ENCODE measurements around the gene STX19.
A peak's percentile ranks its signal among the peaks of the same experiment; 100 is the strongest.
"Not testable (repeated sequence)": the region's sequence is repeated elsewhere in the genome, so short reads cannot be mapped to it uniquely, and the experiment has no call there.

The STX19 gene

GRCh38 chr3:93983408-93983807 is 45.0 kb downstream of the STX19 start:
- no peak overlapping the region for H3K4me3 ChIP-seq (ENCODE audit: control insufficient read depth, low read depth, low read length)
- TF ChIP-seq, protein P1, sequence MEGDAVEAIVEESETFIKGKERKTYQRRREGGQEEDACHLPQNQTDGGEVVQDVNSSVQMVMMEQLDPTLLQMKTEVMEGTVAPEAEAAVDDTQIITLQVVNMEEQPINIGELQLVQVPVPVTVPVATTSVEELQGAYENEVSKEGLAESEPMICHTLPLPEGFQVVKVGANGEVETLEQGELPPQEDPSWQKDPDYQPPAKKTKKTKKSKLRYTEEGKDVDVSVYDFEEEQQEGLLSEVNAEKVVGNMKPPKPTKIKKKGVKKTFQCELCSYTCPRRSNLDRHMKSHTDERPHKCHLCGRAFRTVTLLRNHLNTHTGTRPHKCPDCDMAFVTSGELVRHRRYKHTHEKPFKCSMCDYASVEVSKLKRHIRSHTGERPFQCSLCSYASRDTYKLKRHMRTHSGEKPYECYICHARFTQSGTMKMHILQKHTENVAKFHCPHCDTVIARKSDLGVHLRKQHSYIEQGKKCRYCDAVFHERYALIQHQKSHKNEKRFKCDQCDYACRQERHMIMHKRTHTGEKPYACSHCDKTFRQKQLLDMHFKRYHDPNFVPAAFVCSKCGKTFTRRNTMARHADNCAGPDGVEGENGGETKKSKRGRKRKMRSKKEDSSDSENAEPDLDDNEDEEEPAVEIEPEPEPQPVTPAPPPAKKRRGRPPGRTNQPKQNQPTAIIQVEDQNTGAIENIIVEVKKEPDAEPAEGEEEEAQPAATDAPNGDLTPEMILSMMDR (IDR thresholded peaks at IDR 0.05; ENCODE audit: control insufficient read depth, insufficient read depth, low read depth, low read length, missing control alignments) = no peak
- no peak for DNase-seq (ENCODE audit: low read depth)

DNA sequence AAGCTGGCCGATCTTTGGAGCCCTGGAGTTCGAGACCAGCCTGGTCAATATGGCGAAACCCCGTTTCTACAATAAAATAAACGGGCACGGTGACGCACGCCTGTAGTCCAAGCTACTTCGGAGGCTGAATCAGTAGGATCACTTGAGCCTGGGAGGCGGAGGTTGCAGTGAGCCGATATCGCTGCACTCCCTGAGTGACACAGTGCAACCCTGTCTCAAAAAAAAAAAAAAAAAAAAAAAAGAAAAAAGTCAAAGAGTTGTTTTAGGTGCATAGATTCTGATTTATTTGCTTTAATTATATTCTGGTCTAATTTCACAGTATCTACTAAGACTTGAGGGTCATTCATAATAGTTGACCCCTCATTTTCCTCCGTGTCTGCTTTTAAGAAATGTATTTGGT is 46.7 kb downstream of the STX19 start:
- H3K4me3 ChIP-seq (ENCODE audit: control insufficient read depth, low read depth, low read length) = no peak overlapping the region
- no peak for DNase-seq (ENCODE audit: low read depth)
- TF ChIP-seq, protein P1 (IDR thresholded peaks at IDR 0.05; ENCODE audit: control insufficient read depth, insufficient read depth, low read depth, low read length, missing control alignments) = no peak

DNA sequence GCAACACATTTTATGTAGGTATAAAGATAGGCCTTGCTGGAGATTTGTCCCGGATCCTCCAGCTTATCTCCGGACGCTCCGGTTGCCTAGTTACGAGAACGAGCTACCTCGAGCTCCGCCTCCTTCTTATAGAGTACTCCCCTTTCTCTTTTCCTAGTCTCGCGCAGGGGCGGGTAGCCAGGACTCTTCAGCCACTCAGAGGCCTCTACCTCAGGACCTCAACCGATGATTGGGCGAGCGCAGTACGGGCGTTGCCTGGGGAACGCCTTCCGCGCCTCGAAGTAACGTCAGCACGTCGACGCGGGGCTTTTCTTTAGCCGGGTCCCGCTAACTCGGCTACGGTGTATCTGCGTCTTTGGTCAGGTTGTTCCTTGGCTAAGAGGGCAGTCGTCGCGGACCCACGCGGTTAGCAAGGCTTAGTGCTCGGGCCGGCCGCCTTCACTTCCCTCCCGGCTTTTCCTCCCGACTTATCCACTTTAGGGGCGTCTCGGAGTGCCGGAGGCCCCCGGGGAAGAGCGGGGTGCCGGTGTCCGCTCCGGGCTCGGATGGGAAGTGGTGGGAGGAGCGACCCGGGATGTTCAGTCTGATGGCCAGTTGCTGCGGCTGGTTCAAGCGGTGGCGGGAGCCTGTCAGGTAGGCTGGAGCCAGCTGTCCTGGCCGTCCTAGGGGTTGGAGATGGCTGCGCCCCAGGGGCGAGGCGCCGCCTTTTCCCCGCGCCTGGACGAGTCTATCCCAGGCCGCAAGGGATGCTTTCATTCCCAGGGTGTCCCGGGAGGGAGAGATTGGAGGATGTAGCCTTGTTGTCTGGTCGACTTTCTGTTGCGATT is 48.3 kb downstream of the STX19 start, which contains the start of gene ARL13B:
Gene ARL13B, plus strand, starts transcription at position 306 of the 827 bp plus-strand sequence. Its CDS starts 269 bp downstream, at position 575.
- TF ChIP-seq, protein P1 (IDR thresholded peaks at IDR 0.05; ENCODE audit: control insufficient read depth, insufficient read depth, low read depth, low read length, missing control alignments) = no peak
- H3K4me3 ChIP-seq (ENCODE audit: control insufficient read depth, low read depth, low read length) = peak within 1 kb of the TSS; percentile 97
- peak; percentile 93 for DNase-seq (ENCODE audit: low read depth)

DNA sequence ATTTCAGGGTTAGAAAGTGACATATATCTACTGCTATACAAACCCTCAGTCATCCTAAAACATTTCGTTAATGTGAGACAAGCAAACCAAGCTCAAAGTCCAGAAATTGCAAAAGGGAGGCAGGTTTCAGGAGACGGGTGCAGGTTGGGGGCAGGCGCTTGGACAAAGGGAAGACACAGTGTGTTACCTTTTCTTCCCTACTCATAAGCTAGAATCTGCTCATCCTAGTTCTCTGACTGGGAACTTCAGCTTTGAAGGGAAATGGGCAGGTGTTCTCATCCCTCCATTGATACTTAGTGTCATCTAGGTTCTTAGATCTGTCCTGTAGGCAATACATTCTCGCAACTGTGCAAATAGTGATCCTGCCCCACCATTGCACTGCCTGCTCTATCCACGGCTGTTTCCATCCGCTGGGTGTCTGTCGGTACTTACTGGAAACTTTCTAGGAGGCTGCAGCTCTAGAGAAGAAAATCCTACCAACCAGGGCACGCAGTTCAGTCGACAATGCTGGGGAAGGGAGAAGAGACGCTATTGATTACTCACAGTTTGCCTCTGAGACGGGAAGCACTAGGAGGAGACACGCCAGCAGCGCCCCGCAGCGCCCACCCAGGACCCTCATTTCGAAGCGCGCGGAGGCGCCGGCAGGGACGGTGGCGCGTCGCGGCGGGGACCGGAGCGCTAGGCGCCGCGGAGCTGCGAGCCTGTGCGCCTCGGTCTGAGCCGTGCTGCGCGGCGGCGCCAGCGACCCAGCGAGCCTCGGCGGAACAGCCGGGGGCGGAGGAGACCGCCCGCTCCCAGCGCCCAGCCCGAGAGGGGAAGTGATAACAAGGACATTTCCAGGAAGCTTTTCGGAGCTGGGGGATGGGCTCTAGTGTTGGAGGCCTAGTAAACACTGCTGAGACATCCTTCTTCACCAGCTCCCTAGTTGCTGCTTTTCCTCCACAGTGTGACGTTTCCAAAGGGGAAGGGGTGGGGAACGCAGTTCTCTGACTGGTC is 55.0 kb downstream of the STX19 start, which contains the start of gene PROS1:
Gene PROS1, minus strand, starts transcription at position 766 of the 996 bp plus-strand sequence. Its CDS starts 147 bp downstream, at position 619.
- DNase-seq (ENCODE audit: low read depth) = peak; percentile 23
- peak within 1 kb of the TSS; percentile 43 for H3K4me3 ChIP-seq (ENCODE audit: control insufficient read depth, low read depth, low read length)
- TF ChIP-seq, protein P1 (IDR thresholded peaks at IDR 0.05; ENCODE audit: control insufficient read depth, insufficient read depth, low read depth, low read length, missing control alignments) = no peak

DNA sequence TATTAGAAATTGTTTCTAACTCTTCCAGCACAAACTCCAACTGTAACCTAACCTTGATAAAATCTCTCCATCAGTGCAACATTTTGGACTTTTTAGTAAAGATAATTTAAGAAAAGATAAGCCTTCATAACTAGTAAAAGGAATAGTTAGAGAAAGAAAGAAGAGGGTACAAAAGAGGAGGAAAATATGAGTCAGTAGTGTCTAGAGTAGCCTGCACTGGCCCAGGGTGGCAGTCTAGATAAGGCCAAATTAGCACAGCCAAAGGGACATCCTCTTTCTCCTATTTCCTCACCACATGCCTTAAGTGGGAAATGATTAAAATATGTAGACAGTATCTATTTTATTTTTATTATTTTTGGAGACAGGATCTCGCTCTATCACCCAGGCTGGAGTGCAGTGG is 58.4 kb downstream of the STX19 start:
- H3K4me3 ChIP-seq (ENCODE audit: control insufficient read depth, low read depth, low read length) = no peak overlapping the region
- DNase-seq (ENCODE audit: low read depth) = no peak

GRCh38 chr3:93969443-93969842 is 59.0 kb downstream of the STX19 start:
- TF ChIP-seq, protein P1 (IDR thresholded peaks at IDR 0.05; ENCODE audit: control insufficient read depth, insufficient read depth, low read depth, low read length, missing control alignments) = no peak
- DNase-seq (ENCODE audit: low read depth) = no peak
- no peak overlapping the region for H3K4me3 ChIP-seq (ENCODE audit: control insufficient read depth, low read depth, low read length)

More for the DNA sequence above, 58.4 kb downstream of the STX19 start:
- TF ChIP-seq, protein P1 (IDR thresholded peaks at IDR 0.05; ENCODE audit: control insufficient read depth, insufficient read depth, low read depth, low read length, missing control alignments) = no peak

DNA sequence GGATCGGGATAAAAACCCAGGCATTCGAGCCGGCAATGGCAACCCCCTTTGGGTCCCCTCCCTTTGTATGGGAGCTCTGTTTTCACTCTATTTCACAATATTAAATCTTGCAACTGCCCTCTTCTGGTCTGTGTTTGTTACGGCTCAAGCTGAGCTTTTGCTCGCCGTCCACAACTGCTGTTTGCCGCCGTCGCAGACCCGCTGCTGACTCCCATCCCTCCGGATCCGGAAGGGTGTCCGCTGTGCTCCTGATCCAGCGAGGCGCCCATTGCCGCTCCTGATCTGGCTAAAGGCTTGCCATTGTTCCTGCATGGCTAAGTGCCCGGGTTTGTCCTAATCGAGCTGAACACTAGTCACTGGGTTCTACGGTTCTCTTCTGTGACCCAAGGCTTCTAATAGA is 63.3 kb downstream of the STX19 start:
- not testable (repeated sequence) for DNase-seq (ENCODE audit: low read depth); H3K4me3 ChIP-seq (ENCODE audit: control insufficient read depth, low read depth, low read length)

All from AG09309 (cell line).